HG03045 (cell line): ENCODE data around the gene NEU2.
"Not testable (repeated sequence)": the region's sequence is repeated elsewhere in the genome, so short reads cannot be mapped to it uniquely, and the experiment has no call there.

ENCODE experiments used
- ATAC-seq: cut with Tn5 transposase; IDR thresholded peaks from one replicate; pipeline ENCODE4 v1.9.1; 2021; ENCODE audit warnings: mild to moderate bottlenecking, moderate library complexity; ENCODE audit not compliant: unreplicated experiment

The NEU2 gene

DNA sequence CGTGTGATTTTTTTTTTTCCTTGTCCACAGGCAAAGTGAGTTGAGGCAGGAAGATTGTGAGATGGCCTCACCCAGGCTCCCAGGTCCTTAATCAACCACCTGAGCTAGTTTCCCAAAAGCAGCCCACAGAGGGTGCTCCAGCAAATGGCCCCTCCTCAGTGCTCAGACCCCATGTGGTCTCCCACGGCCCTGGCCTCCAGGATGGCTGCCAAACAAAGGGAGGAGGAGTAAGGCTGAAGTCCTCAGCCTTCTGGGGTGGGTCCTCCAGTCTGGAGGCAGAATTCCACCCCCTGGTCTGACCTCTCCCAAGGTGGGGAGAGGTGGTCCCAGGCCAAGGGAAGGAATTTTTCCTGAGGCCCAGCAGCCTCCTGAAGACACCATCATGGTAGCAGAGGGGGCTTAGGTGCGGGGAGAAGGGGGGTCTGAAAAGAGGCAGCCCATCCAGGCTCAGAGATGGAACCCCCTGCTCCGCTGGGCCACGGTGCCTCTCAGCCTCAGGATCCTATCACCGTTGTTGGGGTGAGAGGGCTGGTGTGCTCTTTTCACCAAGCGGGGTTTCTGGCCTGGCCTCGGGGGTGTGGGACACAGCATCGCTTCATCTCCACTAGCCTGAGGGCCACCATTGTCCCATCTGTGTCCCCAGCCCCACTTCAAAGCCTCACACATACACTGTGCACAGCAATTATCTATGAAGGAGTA lies 21.8 kb upstream of the NEU2 start:
- ATAC-seq, result no peak

- ATAC-seq, result no peak
Measured at GRCh38 chr2:233011268-233011650, 21.2 kb upstream of the NEU2 start.

DNA sequence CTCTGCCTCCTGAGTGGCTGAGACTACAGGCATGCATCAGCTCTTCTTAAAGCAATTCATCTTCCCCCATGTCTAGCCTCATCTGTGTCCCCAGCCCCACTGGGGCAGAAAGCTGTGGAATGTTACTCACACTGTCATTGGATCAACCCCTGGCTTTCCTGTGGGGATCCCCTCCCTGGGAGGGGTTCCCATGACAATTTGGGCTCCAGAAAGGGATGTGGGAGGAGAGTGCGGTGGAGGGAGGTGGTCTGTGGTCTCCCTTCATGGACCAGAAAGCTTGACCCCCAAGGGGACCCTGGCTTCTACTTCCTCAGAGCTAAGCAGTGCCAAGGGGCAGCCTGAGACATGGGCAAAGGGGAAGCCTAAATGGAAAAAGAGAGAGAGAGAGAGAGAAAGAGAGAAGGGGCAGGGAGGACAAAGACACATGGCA lies 20.8 kb upstream of the NEU2 start:
- no peak for ATAC-seq

- ATAC-seq, result no peak
Measured at GRCh38 chr2:233012301-233012971, 20.0 kb upstream of the NEU2 start.

DNA sequence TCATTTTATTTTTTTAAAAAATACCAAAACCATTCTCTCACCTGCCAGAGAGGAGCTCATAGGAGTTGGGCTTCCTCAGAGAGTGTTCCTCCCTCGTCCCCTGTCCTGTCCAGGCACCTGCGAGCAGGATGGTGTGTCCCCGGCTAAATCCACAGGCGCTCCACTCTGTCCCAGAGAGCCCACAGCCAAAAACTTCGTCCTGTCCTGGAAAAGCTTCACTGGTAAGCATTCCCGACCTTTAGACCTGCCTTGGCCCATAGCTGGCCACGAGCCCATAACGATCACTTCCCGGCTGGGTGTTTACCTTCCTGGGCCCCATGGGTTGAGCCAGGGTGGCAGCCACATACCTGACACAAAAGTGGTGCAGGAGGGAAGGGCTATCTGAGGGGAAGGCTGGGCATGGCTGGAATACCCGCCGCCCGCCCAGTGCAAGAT lies 19.4 kb upstream of the NEU2 start, which contains the start of gene NGEF:
TSS of gene NGEF (minus strand) at position 230 of the 435 bp plus-strand sequence. CDS start 38,366 bp downstream, outside the sequence.
- ATAC-seq, result no peak

- no peak for ATAC-seq
Measured at GRCh38 chr2:233013650-233014049, 18.8 kb upstream of the NEU2 start.

DNA sequence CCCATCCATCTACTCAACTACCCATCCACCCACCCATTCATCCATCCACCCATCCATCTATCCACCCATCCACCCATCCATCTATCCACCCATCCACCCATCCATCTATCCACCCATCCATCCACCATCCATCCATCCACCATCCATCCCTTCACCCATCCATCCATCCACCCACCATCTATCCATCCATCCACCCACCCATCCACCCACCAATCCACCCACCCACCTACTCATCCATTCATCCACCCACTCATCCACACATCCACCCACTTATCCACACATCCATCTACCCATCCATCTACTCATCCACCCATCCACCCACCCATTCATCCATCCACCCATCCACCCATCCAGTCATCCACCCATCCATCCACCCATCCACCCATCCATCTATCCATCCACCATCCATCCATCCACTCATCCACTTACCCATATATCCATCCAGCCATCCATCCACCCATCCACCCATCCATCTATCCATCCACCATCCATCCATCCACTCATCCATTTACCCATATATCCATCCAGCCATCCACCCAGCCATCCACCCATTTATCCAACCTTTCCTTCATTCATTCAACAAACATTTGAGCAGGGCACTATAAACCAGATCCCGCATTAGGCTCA lies 17.3 kb upstream of the NEU2 start:
- ATAC-seq, result no peak

GRCh38 chr2:233017947-233018346 lies 14.5 kb upstream of the NEU2 start:
- ATAC-seq, result no peak

- not testable (repeated sequence) for ATAC-seq
Measured at GRCh38 chr2:233019610-233020009, 12.9 kb upstream of the NEU2 start.

DNA sequence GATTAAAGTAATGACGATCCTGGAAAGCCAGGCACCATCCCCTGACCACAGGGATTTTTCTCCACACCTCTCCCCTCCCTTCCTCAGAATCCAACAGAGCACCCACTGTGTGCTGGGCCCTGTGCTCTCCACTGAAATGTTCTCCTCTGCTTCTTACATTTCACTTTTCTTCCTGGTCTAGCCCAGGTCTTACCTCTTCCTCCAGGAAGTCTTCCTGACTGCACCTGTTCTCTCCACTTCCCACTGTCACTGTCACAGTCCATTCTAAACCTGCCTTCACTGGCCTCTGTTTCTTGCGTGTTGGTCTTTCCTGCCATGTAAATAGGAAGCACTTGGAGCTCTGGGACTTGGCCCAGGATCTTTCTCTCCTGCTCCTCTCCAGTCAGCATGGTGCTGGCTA lies 12.0 kb upstream of the NEU2 start:
- ATAC-seq, result no peak

DNA sequence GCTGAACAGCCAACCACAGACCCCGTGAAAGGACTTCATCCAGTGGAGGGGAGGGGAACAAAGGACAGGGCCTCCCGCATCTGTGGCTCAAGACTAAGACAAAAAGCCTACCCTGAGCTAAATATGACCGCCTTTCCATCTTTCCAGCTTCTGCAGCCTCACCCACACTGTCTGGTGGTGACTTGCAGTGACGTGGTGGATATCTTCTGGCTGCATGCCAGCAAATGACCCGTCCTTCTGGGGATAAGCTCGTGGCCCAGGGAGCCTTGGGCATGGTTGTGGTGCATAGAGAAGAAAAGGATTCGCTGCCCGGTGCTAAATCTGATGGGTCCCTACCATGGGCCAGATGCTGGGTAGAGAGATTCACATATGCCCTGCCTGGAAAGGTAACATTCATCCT lies 10.7 kb upstream of the NEU2 start:
- no peak for ATAC-seq

GRCh38 chr2:233022561-233022960 lies 9.9 kb upstream of the NEU2 start:
- ATAC-seq, result no peak

GRCh38 chr2:233023007-233023760 lies 9.3 kb upstream of the NEU2 start:
- no peak for ATAC-seq

- no peak for ATAC-seq
Measured at GRCh38 chr2:233023761-233024410, 8.6 kb upstream of the NEU2 start.

DNA sequence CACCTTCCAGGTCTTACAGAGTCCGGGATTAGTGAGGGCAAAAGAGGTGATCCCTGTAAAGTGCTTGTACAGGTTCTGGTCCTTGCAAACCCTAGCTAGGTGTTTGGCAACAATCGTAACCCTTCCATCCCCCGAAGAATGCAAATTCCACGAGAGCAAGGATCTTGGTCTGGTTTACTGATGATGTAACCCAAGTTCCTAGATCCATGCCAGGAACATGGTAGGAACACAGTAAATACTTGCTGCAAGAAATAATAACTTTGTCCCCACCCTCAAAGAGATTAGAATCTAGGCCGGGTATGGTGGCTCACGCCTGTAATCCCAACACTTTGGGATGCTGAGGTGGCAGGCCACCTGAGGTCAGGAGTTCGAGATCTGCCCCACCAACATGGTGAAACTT lies 6.8 kb upstream of the NEU2 start:
- no peak for ATAC-seq

DNA sequence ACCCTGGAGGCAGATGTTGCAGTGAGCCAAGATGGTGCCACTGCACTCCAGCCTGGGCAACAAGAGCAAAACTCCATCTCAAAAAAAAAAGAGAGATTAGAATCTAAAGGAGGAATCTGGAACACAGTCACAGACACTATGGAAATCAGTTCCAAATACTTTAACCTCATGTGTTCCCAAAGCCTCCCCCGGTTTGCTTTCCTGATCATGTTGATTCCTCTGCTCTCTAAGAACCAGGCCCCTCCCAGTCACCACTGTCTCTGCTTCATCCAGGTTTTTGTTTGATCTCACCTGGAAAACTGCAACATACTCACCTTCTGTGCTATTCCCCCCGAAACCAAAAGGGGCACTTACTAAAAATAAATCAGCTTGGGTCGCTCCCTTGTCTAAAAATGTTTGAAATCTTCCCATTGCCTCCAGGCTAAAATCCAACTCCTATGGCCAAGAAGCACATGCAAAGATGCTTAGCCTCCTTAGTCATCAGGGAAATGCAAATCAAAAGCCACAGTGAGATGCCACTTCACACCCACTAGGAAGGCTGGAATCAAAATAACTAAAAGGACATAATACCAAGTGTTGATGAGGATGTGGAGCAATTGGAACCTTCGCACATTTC lies 6.2 kb upstream of the NEU2 start:
- ATAC-seq, result no peak

DNA sequence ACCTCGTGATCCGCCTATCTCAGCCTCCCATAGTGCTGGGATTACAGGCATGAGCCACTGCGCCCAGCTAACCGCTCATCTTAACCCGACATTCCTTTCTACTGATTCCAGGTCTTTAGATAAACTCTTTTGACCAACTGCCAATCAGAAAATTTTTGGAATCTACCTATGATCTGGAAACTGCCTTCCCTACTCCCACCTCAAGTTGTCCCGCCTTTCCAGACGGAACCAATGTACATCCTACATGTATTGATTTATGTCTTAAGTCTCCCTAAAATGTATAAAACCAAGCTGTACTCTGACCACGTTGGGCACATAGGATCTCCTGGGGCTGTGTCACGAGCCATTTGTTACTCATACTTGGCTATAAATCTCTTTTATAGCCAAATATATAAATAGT lies 3.2 kb upstream of the NEU2 start:
- ATAC-seq, result no peak

DNA sequence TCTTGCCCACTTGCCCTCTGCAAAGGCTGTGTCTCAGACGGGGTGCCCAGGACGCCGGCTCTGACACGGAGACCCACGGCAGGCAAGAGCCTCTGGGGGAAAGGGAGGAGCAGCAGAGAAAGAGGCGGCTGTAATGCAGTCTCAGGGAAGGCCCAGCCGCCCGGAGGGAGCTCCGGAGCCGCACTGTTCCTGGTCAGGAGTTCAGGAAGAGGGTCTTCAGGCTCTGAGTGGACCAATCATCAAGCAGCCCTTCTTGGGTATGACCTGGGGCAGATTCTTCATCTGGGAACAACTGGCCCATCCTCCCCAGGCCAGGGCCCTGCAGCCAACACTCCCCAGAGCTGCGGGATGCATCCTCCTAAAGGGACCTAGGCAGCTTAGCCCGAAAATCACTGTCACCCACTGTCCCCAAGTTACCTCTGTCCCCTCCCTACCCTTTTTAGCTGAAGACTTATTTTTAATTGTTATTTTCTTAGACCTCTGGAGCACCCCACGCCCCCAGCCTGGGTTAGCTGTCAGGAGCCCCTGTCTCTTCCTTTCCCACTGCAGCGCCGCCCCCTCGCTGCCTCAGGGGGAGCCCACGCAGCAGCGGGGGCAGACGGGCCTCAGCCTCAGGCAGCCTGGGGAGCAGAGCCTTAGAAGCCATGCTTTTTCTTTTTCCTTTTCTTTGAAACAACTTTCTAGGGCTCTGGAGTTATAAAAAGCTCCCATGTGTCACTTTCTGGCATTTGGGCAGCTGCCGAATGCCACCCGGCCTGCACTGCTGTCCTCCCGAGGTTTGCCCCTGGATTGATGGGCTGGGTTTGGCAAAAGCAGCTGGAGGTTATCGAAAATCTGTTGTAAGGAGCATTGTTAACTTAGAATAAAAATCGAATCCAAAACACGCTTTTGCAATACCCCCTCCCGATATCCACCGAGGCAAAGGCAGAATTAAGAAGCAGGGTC lies 644 bp upstream of the NEU2 start:
- ATAC-seq, result no peak

- no peak for ATAC-seq
Measured at GRCh38 chr2:233033672-233034071, 1.2 kb downstream of the NEU2 start.
